GM18861 (cell line): Measurements from ENCODE around the gene FBXO36.
"Not testable (repeated sequence)": the region's sequence is repeated elsewhere in the genome, so short reads cannot be mapped to it uniquely, and the experiment has no call there.

Experiments
- ATAC-seq: cut with Tn5 transposase; IDR thresholded peaks from one replicate; pipeline ENCODE4 v1.9.1; 2021; ENCODE audit not compliant: unreplicated experiment

The FBXO36 gene

GRCh38 chr2:229910147-229910831, 12.0 kb upstream of the FBXO36 start:
- ATAC-seq = no peak

- peak; percentile 67 for ATAC-seq
Measured at GRCh38 chr2:229910832-229911412, 11.4 kb upstream of the FBXO36 start.

- ATAC-seq = no peak
Measured at GRCh38 chr2:229914171-229914570, 8.1 kb upstream of the FBXO36 start.

- ATAC-seq = no peak
Measured at GRCh38 chr2:229917793-229918192, 4.5 kb upstream of the FBXO36 start.

- ATAC-seq = no peak
Measured at GRCh38 chr2:229920011-229920641, 2.2 kb upstream of the FBXO36 start.

GRCh38 chr2:229921101-229921891, 1.0 kb upstream of the FBXO36 start:
- peak; percentile 17 for ATAC-seq

GRCh38 chr2:229921892-229922448, 333 bp upstream of the FBXO36 start, which contains the start of gene TRIP12:
TRIP12 (minus strand) TSS chr2:229922009; CDS start chr2:229880079, 41,930 bp downstream.
- peak; percentile 71 for ATAC-seq

GRCh38 chr2:229924541-229924940, 2.2 kb downstream of the FBXO36 start:
- ATAC-seq = not testable (repeated sequence)

GRCh38 chr2:229925201-229925600, 2.9 kb downstream of the FBXO36 start:
- ATAC-seq = no peak

- ATAC-seq = no peak
Measured at GRCh38 chr2:229927817-229928321, 5.6 kb downstream of the FBXO36 start.

- ATAC-seq = no peak
Measured at GRCh38 chr2:229930656-229931055, 8.4 kb downstream of the FBXO36 start.

- no peak for ATAC-seq
Measured at GRCh38 chr2:229931241-229931640, 8.9 kb downstream of the FBXO36 start.

- no peak for ATAC-seq
Measured at GRCh38 chr2:229937537-229937936, 15.2 kb downstream of the FBXO36 start.

GRCh38 chr2:229942671-229943070, 20.4 kb downstream of the FBXO36 start:
- no peak for ATAC-seq

GRCh38 chr2:229943171-229943570, 20.9 kb downstream of the FBXO36 start:
- no peak for ATAC-seq

- no peak for ATAC-seq
Measured at GRCh38 chr2:229943770-229944449, 21.6 kb downstream of the FBXO36 start.

GRCh38 chr2:229945975-229946374, 23.7 kb downstream of the FBXO36 start:
- no peak for ATAC-seq

GRCh38 chr2:229947544-229947943, 25.2 kb downstream of the FBXO36 start:
- no peak for ATAC-seq

GRCh38 chr2:229952256-229952835, 30.0 kb downstream of the FBXO36 start:
- no peak for ATAC-seq

GRCh38 chr2:229955663-229956062, 33.4 kb downstream of the FBXO36 start:
- no peak for ATAC-seq
